BLaER1 treated with 17β-estradiol and CSF1 and Interleukin-3, amounts not matched to agents 10 nM and 100 nM (cell line): Measurements from ENCODE around the gene DLG5.
"Not testable (repeated sequence)": the region's sequence is repeated elsewhere in the genome, so short reads cannot be mapped to it uniquely, and the experiment has no call there.

Experiments
- H3K27ac ChIP-seq, 11 experiments: shearing (Covaris generic); formaldehyde crosslinking; 2 replicates each; pipeline ENCODE4 v1.8.1; 2022
- H3K27me3 ChIP-seq, 11 experiments: shearing (Covaris generic); formaldehyde crosslinking; 2 replicates each; pipeline ENCODE4 v1.8.1; 2022
- H3K36me3 ChIP-seq, 11 experiments: shearing (Covaris generic); formaldehyde crosslinking; 2 replicates each; pipeline ENCODE4 v1.8.1; 2022
- H3K4me1 ChIP-seq, 10 experiments: shearing (Covaris generic); formaldehyde crosslinking; 2 replicates each; pipeline ENCODE4 v1.8.1; 2022
- H3K4me2 ChIP-seq, 11 experiments: shearing (Covaris generic); formaldehyde crosslinking; 2 replicates each; pipeline ENCODE4 v1.8.1; 2022
- H3K4me3 ChIP-seq, 10 experiments: shearing (Covaris generic); formaldehyde crosslinking; 2 replicates each; pipeline ENCODE4 v1.8.1; 2022
- H3K9ac ChIP-seq, 11 experiments: shearing (Covaris generic); formaldehyde crosslinking; 2 replicates each; pipeline ENCODE4 v1.8.1; 2022
- H3K9me3 ChIP-seq, 11 experiments: shearing (Covaris generic); formaldehyde crosslinking; replicated peaks in 1 of 11; 2 replicates each; pipeline ENCODE4 v1.8.1; 2022
- H4K20me1 ChIP-seq, 11 experiments: shearing (Covaris generic); formaldehyde crosslinking; 2 replicates each; pipeline ENCODE4 v1.8.1; 2022
- Cebpa-rat ChIP-seq, 11 experiments: shearing (Covaris generic); IDR thresholded peaks; 2 replicates each; pipeline ENCODE4 v1.8.1; 2022

DLG5 gene

DNA sequence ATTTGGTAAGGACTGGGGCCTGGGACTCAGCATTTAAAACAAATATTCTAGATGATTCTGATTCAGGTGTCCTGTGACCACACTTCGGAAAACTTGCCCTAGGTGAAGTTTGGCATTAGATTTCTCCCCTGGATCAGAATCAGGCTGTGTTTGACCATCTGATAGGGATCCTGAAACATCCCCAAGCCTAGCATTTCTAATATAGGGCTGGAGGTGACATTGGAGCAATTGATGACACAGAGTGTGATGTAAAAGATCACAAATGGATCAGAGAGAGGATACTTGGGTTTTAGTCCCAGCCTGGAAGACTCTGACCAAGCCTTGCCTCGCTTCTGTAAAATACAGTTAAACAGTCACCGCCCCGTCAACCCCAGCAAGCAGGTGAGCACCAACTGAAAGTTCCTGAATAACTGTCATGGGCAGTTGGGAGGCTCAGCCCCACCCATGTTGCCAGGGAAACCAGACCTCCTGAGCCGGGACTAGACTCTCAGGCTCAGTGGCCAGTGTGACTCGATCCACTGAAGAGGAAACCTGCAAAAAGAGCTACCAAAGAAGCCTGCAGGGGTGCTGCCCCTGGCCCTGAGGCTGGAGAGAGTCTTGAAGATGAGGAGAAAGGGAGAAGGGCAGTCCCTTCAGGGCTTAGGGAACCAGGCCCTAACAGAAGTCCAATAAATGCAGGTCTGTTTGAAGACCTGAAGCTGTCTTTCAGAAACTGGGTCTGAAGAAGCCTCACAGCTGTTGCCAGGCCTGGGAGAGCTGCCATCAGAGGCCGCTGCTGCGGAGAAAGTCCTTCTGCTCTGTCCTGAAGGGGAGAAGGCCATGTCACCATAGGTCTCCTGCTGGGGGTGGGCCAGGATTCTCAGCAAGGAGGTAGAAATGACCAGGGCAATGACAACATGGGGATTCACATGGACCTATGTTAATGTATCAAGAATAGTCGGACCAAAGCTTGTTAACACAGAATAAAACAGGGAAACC, 162.8 kb downstream of the DLG5 start:
- H3K4me2 ChIP-seq = peak overlapping the region in 7 of 11 experiments; percentile 2 to 46 (median 38); a peak in 10 of 22 replicates

DNA sequence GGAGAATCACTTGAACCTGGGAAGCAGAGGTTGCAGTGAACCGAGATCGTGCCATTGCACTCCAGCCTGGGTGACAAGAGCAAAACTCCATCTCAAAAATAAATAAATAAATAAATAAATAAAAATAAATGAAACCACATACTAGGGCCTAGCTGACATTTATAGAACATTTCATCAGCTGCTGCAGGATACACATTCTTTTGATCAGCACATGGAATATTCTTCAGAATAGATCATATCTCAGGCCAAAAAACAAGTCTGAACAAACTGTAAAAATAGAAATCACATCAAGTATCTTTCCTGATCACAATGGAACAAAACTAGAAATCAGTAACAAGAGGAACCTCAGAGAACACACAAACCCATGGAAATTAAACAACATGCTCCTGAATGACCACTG, 168.1 kb downstream of the DLG5 start:
- H3K36me3 ChIP-seq, H3K4me1 ChIP-seq, H3K4me3 ChIP-seq, H3K27me3 ChIP-seq, H3K27ac ChIP-seq, H3K9me3 ChIP-seq, H3K9ac ChIP-seq, H3K4me2 ChIP-seq, H4K20me1 ChIP-seq: not testable (repeated sequence)

More for the DNA sequence above, 162.8 kb downstream of the DLG5 start:
- H3K4me3 ChIP-seq = no peak overlapping the region
- no peak for TF ChIP-seq Cebpa-rat (IDR thresholded peaks at IDR 0.05)
- H3K27me3 ChIP-seq = no peaks in the 10 kb centered on the region
- no peaks in the 10 kb centered on the region for H3K9me3 ChIP-seq
- H3K4me1 ChIP-seq = peaks cover 0 to 8% (median 7%) of the 10 kb centered on the region in 10 experiments; a peak in 8 of 20 replicates
- H3K27ac ChIP-seq = no peak overlapping the region
- no peaks in the 10 kb centered on the region for H4K20me1 ChIP-seq
- H3K9ac ChIP-seq = no peak overlapping the region
- no peaks in the 10 kb centered on the region for H3K36me3 ChIP-seq

DNA sequence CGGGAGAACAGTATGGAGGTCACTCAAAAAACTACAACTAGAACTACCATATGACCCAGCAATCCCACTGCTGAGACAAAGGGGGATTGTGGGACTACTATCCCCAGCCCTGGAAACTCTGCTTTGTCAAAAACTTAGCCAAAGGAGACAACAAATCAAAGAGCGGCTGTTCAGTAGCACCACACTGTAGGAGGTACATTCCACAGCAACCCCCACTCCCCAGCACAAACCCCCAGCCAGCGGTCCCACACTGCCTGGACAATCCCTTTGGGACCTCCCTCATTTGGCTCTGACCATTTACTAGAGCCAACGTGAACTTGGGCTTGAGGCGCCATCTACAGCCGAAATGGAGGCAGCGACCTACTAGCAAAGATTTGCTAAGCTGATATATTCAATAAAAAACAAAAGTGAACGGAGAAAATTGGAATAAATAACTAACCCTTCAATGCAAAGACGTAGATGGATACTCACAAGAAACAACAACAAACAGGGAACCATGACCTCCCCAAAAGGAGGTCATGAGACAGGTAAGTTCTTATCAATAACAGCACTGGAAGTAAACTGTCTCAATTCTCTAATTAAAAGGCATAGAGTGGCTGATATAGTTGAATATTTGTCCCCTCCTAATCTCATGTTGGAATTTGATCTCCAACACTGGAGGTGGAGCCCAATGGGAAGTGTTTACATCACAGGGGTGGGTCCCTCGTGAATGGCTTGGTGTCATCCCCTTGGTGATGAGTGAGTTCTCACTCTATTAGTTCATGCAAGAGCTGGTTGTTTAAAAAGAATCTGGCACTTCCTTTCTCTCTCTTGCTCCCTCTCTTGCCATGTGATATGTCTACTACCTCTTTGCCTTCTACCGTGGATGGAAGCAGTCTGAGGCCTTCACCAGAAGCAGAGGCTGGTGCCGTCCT, 170.0 kb downstream of the DLG5 start:
- H4K20me1 ChIP-seq = no peaks in the 10 kb centered on the region
- no peak overlapping the region for H3K27ac ChIP-seq

DNA sequence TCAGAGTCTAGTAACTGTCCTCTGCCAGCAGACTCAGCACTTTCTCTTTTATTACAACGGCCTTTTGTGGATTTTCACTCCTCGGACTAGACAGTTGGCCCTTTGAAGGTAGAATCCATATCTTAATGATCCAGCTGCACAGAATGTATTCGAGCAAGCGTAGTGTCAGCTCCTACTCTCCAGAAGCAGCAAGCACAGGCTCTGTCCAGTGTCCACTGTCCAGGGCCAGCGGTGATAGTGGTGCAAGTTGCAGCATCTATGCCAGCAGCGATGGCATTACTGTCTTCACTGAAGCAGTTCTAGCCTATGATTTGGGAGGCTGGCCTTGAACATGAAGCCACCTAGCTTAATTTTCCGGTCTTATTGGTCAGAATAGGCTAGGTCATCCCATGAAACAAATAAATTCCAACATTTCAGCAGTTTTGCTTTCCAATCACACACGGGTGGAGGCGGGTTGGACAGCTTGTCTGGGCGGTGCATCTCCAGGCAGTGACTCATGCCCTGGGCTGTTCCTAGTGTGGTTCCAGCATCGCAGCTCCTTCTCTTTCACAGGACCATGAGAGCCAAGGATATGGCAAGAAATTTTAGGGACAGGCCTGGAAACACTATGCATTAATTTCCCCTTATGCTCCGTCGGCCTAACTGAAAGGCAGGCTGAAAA, 180.4 kb downstream of the DLG5 start:
- Histone ChIP-seq H3K27me3 (no peaks in the 10 kb centered on the region), H3K4me3 (no peak overlapping the region), H3K4me1 (no peaks in the 10 kb centered on the region), H3K4me2 (no peak overlapping the region), H4K20me1 (no peaks in the 10 kb centered on the region), H3K36me3 (no peaks in the 10 kb centered on the region), H3K9ac (no peak overlapping the region), H3K27ac (no peak overlapping the region), H3K9me3 (peaks cover 12 to 22% (median 16%) of the 10 kb centered on the region in 11 experiments; a peak in 21 of 22 replicates)
- TF ChIP-seq Cebpa-rat (IDR thresholded peaks at IDR 0.05) = no peak

More for the DNA sequence above, 170.0 kb downstream of the DLG5 start:
- Histone ChIP-seq H3K4me1 (no peaks in the 10 kb centered on the region), H3K27me3 (no peaks in the 10 kb centered on the region), H3K4me3 (no peak overlapping the region), H3K9ac (no peak overlapping the region), H3K9me3 (no peaks in the 10 kb centered on the region), H3K36me3 (no peaks in the 10 kb centered on the region), H3K4me2 (no peak overlapping the region)
- TF ChIP-seq Cebpa-rat (IDR thresholded peaks at IDR 0.05) = no peak

DNA sequence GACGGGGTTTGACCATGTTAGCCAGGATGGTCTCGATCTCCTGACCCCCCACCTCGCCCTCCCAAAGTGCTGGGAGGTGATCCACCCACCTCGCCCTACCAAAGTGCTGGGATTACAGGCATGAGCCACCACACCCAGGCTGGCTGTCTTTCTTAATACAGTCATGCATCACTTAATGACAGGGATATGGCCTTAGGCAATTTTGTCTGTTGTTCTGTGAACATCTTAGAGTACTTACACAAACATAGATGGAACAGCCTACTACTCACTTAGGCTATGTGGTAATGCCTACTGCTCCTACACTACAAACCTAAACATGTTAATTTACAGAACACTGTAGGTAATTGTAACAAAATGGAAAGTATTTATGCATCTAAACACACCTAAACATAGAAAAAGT, 182.3 kb downstream of the DLG5 start:
- TF ChIP-seq Cebpa-rat (IDR thresholded peaks at IDR 0.05) = no peak
- no peaks in the 10 kb centered on the region for H4K20me1 ChIP-seq
- no peak overlapping the region for H3K9ac ChIP-seq
- H3K27ac ChIP-seq = no peak overlapping the region
- no peaks in the 10 kb centered on the region for H3K36me3 ChIP-seq
- no peaks in the 10 kb centered on the region for H3K27me3 ChIP-seq
- H3K9me3 ChIP-seq = peaks cover 8 to 19% (median 15%) of the 10 kb centered on the region in 11 experiments
- no peak overlapping the region for H3K4me3 ChIP-seq
- H3K4me1 ChIP-seq = no peaks in the 10 kb centered on the region
- no peak overlapping the region for H3K4me2 ChIP-seq

DNA sequence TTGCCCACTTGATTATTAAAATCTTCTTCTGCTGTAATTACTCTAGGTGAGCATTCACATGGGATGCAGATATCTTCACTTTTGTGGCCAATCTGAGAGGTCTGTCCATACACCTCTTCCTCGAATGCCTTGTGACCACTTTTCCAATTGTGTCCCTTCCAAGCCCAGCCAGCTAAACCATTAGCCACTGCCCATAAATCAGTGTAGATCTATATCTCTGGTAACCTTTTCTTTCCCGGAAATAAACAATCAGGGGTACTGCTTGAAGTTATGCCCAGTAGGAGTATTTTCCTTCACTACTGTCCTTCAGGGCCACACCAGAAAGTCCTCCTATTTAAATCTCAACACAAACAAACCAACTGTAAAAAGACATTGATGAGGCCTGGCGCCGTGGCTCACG, 184.4 kb downstream of the DLG5 start:
- Histone ChIP-seq H3K27me3 (no peaks in the 10 kb centered on the region), H3K4me2 (no peak overlapping the region), H3K4me1 (no peaks in the 10 kb centered on the region), H4K20me1 (no peaks in the 10 kb centered on the region), H3K9ac (no peak overlapping the region), H3K4me3 (no peak overlapping the region), H3K27ac (no peak overlapping the region), H3K36me3 (no peaks in the 10 kb centered on the region), H3K9me3 (peaks cover 11 to 25% (median 22%) of the 10 kb centered on the region in 11 experiments)
- TF ChIP-seq Cebpa-rat (IDR thresholded peaks at IDR 0.05) = no peak

DNA sequence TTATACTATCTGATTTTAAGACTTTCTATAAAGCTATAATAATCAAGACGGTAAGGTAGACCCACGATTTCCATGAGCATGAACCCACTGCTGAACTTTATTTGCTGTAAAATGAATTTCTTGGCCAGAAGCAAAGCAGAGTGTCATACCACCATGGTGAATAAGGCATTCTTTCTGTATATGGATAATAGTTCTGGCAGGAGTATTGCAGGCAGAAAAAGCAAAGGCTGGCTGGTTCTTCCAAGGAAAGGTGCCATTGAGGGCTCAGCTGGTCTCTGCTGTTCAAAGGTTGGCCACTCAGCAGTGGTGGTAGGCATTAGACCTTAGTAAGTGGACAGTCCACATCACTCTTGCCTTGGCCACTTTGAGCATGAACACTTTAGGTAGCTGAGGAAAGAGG, 184.8 kb downstream of the DLG5 start:
- no peak overlapping the region for H3K4me2 ChIP-seq
- no peaks in the 10 kb centered on the region for H4K20me1 ChIP-seq

More for the DNA sequence above, 184.8 kb downstream of the DLG5 start:
- no peaks in the 10 kb centered on the region for H3K36me3 ChIP-seq
- H3K27me3 ChIP-seq = no peaks in the 10 kb centered on the region
- no peaks in the 10 kb centered on the region for H3K4me1 ChIP-seq
- H3K4me3 ChIP-seq = no peak overlapping the region
- no peak overlapping the region for H3K27ac ChIP-seq
- no peak for TF ChIP-seq Cebpa-rat (IDR thresholded peaks at IDR 0.05)
- H3K9ac ChIP-seq = no peak overlapping the region
- peaks cover 16 to 30% (median 26%) of the 10 kb centered on the region in 11 experiments for H3K9me3 ChIP-seq
